Measurements from ENCODE around the gene ZNF667.

Gene ZNF667

DNA sequence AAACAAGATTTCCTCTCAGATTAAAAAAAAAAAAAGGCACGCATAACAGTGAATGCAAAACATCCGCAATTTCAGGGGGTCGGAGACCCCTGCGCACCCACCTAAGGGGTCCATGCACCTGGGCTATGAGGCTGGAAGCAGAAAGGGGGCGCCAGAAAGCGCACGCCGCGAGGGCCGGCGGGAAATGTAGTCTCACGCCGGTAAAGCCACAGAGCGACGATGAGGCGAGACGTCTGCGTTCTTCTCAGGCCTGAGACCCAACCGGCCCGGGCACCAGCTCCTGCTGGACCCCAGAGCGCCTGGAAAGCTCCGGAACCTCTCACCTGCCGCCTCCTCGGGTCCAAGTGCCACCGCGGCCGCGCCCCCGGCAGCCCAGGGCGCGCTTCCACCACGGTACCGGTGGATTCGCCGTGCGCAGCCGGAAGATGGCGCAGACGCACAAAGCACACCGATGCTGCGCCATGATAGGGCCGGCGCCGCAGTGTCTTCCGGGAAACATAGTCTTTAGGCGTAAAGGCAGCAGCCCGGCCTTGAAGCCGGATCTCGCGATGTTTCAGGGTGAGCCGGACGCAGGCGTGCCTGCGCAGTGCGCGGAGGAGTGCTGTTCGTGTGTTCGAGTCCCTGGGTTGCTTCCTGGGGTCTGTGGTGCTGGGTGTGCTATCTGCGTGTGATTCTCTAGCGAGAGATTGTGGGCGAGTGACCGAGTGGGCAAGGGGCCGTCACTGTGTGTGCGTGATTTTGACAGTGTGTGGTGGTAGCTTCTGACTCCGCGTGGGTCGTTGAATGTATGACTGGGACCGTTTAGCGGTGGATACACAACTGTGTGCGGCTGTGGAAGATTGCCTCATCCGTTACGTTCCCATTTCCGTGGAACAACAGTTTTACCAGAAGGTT, 83.8 kb downstream of the ZNF667 start, which contains the start of gene ZNF582:
TSS of gene ZNF582 (minus strand) at position 416 of the 894 bp plus-strand sequence. CDS start 1,782 bp downstream, outside the sequence.
- peak; percentile 73 for TF ChIP-seq CTCF (IDR thresholded peaks at IDR 0.05; ENCODE audit: low read length, missing control alignments)
- H3K4me3 ChIP-seq (replicated peaks; ENCODE audit: low read depth, low read length) = peak within 1 kb of the TSS; percentile 87
- peak; percentile 98 for DNase-seq (ENCODE audit: low read depth)

All from fibroblast of pulmonary artery (primary cell).